Measurements from ENCODE around the gene CEACAM18. TPM values are rescaled to one million over a fixed set of nuclear protein-coding genes. Genes with fewer than 3 reads are reported as not detected.

CEACAM18 gene
- total RNA-seq, 1 donor from 2014 or later, result not detected

DNA sequence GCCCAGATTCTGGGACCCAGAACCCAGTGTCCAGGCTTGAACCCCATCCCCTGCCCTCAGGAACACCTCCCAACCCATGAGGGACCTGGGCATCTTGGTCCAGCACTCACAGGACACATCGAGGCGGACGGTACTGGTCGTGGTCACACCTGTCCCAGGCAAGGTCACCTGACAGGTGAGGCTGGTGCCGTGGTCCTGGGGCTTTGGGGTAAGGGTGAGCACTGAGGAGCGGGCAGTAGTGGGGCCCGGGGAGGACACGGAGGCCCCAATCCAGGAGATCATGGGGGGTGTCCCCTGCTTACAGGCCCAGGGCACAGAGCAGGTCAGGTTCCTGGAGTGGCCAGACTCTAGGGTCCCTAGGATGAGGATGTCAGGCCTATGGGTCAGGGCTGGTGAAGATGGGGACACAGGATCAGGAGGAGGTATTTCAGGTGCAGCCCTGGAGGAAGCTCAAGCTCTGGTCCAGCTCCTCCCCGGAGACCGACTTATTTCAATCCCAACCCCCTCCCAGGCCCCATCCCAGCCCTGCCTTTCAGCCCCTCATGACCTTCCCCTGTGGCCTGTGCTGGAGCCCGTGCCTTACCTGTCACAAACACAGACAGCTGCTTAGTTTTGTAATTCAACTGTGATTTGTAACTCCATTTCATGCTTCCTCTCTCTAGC lies 20.9 kb upstream of the CEACAM18 start:
- intact Hi-C loops (cut with DNase I), result no loop called here
- no peak overlapping the region for H3K4me3 ChIP-seq
- H3K27ac ChIP-seq, result no peak overlapping the region
- no peaks in the 10 kb centered on the region for H3K9me3 ChIP-seq
- no peaks in the 10 kb centered on the region for H3K36me3 ChIP-seq
- no peaks in the 10 kb centered on the region for H3K4me1 ChIP-seq
- TF ChIP-seq POLR2AphosphoS5 (IDR thresholded peaks at IDR 0.05; ENCODE audit: insufficient read depth in 1 of 2, low read depth in 1 of 2), result no peak
- TF ChIP-seq POLR2A (IDR thresholded peaks at IDR 0.05), result no peak
- TF ChIP-seq, protein P1, sequence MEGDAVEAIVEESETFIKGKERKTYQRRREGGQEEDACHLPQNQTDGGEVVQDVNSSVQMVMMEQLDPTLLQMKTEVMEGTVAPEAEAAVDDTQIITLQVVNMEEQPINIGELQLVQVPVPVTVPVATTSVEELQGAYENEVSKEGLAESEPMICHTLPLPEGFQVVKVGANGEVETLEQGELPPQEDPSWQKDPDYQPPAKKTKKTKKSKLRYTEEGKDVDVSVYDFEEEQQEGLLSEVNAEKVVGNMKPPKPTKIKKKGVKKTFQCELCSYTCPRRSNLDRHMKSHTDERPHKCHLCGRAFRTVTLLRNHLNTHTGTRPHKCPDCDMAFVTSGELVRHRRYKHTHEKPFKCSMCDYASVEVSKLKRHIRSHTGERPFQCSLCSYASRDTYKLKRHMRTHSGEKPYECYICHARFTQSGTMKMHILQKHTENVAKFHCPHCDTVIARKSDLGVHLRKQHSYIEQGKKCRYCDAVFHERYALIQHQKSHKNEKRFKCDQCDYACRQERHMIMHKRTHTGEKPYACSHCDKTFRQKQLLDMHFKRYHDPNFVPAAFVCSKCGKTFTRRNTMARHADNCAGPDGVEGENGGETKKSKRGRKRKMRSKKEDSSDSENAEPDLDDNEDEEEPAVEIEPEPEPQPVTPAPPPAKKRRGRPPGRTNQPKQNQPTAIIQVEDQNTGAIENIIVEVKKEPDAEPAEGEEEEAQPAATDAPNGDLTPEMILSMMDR (IDR thresholded peaks at IDR 0.05), result no peak
- H3K27me3 ChIP-seq, result no peaks in the 10 kb centered on the region
- no peak for DNase-seq (ENCODE audit: extremely low spot score in 2 of 2)

DNA sequence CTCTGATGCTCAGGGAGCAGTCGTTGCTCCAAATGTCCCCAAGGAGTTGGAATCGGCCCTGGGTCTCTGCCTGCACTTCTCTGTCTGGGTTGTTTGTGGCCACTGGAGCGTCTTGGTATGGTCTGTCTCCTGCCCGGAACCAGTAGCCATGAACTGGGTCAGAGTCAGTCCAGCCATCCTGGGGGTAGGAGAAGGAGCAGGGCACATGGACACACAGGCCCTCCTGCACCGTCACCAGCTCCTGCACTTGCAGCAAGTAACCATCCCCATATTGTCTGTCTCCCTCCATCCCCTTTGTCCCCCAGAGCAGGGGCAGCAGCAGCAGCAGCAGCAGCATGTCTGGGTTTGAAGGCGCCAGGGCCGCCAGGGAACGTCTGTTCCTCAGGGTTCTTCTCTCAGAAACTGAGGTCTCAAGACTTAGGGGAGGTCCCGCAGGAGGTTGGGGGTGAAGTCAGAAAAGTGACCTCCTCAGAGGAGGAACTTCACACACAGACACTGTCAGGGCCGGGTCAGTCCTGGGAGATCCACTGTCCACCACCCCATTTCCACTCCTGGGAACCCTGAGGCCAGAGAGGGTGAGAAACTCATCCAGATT lies 20.2 kb upstream of the CEACAM18 start, which contains the start of gene SIGLEC8:
SIGLEC8 (minus strand) TSS at position 404 of the 595 bp plus-strand sequence; CDS start at position 337, 67 bp downstream.
- Histone ChIP-seq H3K4me1 (no peaks in the 10 kb centered on the region), H3K36me3 (no peaks in the 10 kb centered on the region), H3K4me3 (no peak within 1 kb of the TSS), H3K27ac (no peak within 1 kb of the TSS), H3K9me3 (no peaks in the 10 kb centered on the region), H3K27me3 (no peaks in the 10 kb centered on the region)
- TF ChIP-seq, protein P1 (IDR thresholded peaks at IDR 0.05), result no peak
- TF ChIP-seq POLR2A (IDR thresholded peaks at IDR 0.05), result no peak
- TF ChIP-seq POLR2AphosphoS5 (IDR thresholded peaks at IDR 0.05; ENCODE audit: insufficient read depth in 1 of 2, low read depth in 1 of 2), result no peak
- intact Hi-C loops (cut with DNase I), result no loop called here
- no peak for DNase-seq (ENCODE audit: extremely low spot score in 2 of 2)

DNA sequence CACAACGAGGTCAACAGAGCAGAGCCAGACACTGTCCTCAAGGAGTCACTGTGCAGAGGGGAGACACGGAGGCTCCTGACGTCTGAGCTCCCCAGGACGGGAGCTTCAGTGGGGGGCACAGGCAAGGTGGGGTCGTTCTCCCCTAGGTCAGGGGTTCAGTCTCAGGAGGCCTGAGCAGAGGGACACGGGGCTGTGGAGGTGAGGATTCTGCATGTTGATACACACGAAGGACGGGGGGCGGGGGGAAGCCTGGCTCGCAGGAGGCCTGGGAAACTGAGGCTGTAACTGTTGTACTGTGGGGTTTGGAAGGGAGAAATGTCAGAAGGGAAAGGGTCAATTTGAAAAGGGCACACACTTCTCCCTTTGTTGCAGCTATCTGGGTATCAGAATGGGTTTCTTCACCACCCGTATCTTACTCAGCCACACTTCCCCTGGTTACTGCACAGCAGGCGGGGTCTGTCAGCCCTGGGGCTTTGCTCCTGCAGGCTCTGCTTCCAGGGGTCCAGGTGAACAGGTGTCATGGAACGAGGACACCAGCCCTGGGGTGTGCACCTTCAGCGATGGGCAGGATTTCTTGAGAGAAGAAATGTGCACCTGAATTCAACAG lies 19.3 kb upstream of the CEACAM18 start:
- H3K4me1 ChIP-seq, result no peaks in the 10 kb centered on the region
- H3K9me3 ChIP-seq, result no peaks in the 10 kb centered on the region
- intact Hi-C loops (cut with DNase I), result no loop called here
- no peaks in the 10 kb centered on the region for H3K36me3 ChIP-seq
- no peak overlapping the region for H3K27ac ChIP-seq
- no peaks in the 10 kb centered on the region for H3K27me3 ChIP-seq
- DNase-seq (ENCODE audit: extremely low spot score in 2 of 2), result no peak
- TF ChIP-seq POLR2A (IDR thresholded peaks at IDR 0.05) (no peak), POLR2AphosphoS5 (IDR thresholded peaks at IDR 0.05; ENCODE audit: insufficient read depth in 1 of 2, low read depth in 1 of 2) (no peak)
- TF ChIP-seq, protein P1 (IDR thresholded peaks at IDR 0.05), result no peak
- H3K4me3 ChIP-seq, result no peak overlapping the region

DNA sequence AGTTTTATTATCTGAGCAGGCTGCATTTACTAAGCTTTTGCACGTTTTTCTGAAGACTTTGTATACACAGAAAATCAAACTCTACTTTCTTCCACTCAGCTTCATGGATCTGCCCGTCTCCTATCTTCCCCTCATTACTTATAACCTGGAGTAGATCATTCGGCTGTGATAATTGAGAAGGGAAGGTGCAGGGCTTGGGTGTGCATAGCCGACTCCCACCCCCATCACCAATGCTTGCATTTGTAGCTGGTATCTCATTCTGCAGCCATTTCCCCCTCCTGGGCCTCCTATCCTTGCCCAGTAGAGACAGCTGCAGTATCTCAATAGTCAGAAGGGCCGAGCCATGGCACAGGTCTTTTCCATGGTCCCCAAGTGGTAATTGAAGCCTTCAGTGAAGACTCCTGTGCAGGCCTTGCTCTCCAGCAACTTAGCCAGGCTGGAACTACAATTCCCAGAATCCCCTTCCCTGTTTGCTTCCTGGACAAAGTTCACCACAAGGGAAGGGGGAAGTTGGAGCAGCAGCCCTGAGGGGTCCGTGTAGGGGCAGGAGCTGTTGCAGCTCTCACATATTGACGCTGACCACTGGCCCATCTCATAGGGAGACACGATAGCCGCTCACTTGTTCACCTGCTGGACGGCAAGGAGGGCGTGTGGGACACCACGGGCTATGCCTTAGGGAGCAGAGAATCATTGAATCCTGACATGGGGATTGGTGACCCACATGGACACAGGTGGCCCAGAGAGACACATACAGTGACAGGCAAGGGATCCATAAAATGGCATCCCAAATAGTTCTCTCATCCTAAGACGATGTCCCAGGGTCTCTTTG lies 18.0 kb upstream of the CEACAM18 start:
- Histone ChIP-seq H3K4me1 (no peaks in the 10 kb centered on the region), H3K36me3 (no peaks in the 10 kb centered on the region), H3K4me3 (no peak overlapping the region), H3K27ac (no peak overlapping the region), H3K9me3 (no peaks in the 10 kb centered on the region), H3K27me3 (no peaks in the 10 kb centered on the region)
- intact Hi-C loops (cut with DNase I), result no loop called here
- DNase-seq (ENCODE audit: extremely low spot score in 2 of 2), result no peak
- TF ChIP-seq, protein P1 (IDR thresholded peaks at IDR 0.05), result no peak
- no peak for TF ChIP-seq POLR2A (IDR thresholded peaks at IDR 0.05)
- no peak for TF ChIP-seq POLR2AphosphoS5 (IDR thresholded peaks at IDR 0.05; ENCODE audit: insufficient read depth in 1 of 2, low read depth in 1 of 2)

All from vagina (tissue), 2 donors.